Duodenal mucosa (tissue), 2 donors: Measurements from ENCODE around the gene FBH1.
"Not testable (repeated sequence)": the region's sequence is repeated elsewhere in the genome, so short reads cannot be mapped to it uniquely, and the experiment has no call there.

Experiments
- H3K27ac ChIP-seq: one replicate; pipeline ENCODE4 v1.7.0; 2013; ENCODE audit warnings: low read depth, low read length
- H3K27me3 ChIP-seq, 2 donors: one replicate each; pipeline ENCODE4 v1.7.0; 2013; ENCODE audit warnings: low read length in 2 of 2, control low read depth in 1 of 2; ENCODE audit not compliant: insufficient read depth in 2 of 2, control insufficient read depth in 1 of 2
- H3K36me3 ChIP-seq, 2 donors: one replicate each; pipeline ENCODE4 v1.7.0; 2013; ENCODE audit warnings: low read length in 2 of 2, control low read depth in 1 of 2; ENCODE audit not compliant: insufficient read depth in 2 of 2, control insufficient read depth in 1 of 2
- H3K4me1 ChIP-seq, 2 donors: one replicate each; pipeline ENCODE4 v1.7.0; 2013; ENCODE audit warnings: low read length in 2 of 2, control low read depth in 1 of 2; ENCODE audit not compliant: insufficient read depth in 2 of 2, control insufficient read depth in 1 of 2
- H3K4me3 ChIP-seq, 2 donors: one replicate each; pipeline ENCODE4 v1.7.0; 2013; ENCODE audit warnings: low read length in 2 of 2, low read depth in 1 of 2
- H3K9ac ChIP-seq, 2 donors: one replicate each; pipeline ENCODE4 v1.7.0; 2013; ENCODE audit warnings: low read length in 2 of 2, low read depth in 1 of 2
- H3K9me3 ChIP-seq, 2 donors: one replicate each; pipeline ENCODE4 v1.7.0; 2013; ENCODE audit warnings: low read length in 2 of 2, control low read depth in 1 of 2; ENCODE audit not compliant: control insufficient read depth in 1 of 2

The FBH1 gene

DNA sequence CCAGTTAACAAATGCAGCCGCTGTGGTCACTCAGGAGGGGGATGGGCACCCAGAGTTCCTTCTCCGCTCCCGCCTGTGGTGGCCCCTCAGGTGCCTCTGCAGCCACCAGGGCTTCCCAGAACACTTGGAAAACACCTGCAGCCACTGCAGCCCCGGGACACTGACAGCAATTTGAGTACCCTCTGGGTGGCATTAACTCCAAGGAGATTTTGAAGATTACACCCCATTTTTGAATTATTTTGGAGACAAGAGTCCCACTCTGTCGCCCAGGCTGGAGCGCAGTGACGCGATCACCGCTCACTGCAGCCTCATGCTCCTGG lies 55.1 kb downstream of the FBH1 start:
- peaks cover 23 to 30% of the 10 kb centered on the region in 2 donors for H3K4me1 ChIP-seq
- peak overlapping the region; percentile 44 to 53 for H3K4me3 ChIP-seq
- peak overlapping the region; percentile 35 to 38 for H3K9ac ChIP-seq

GRCh38 chr10:5945561-5946418 lies 55.7 kb downstream of the FBH1 start:
- H3K4me1 ChIP-seq, result peaks cover 27 to 35% of the 10 kb centered on the region in 2 donors
- H3K36me3 ChIP-seq, result no peaks in the 10 kb centered on the region
- no peaks in the 10 kb centered on the region for H3K9me3 ChIP-seq
- H3K4me3 ChIP-seq, result peak overlapping the region; percentile 44 to 53
- H3K9ac ChIP-seq, result peak overlapping the region; percentile 35 to 38
- H3K27ac ChIP-seq, result peak overlapping the region; percentile 83
- no peaks in the 10 kb centered on the region for H3K27me3 ChIP-seq

More for the DNA sequence above, 55.1 kb downstream of the FBH1 start:
- Histone ChIP-seq H3K36me3 (no peaks in the 10 kb centered on the region), H3K27me3 (no peaks in the 10 kb centered on the region), H3K9me3 (no peaks in the 10 kb centered on the region), H3K27ac (peak overlapping the region; percentile 83)

GRCh38 chr10:5946419-5946775 lies 56.4 kb downstream of the FBH1 start:
- not testable (repeated sequence) for H3K9ac ChIP-seq
- peaks cover 27 to 35% of the 10 kb centered on the region in 2 donors for H3K4me1 ChIP-seq

GRCh38 chr10:5946786-5947185 lies 56.7 kb downstream of the FBH1 start:
- H3K4me1 ChIP-seq, result peaks cover 27 to 33% of the 10 kb centered on the region in 2 donors
- no peaks in the 10 kb centered on the region for H3K27me3 ChIP-seq
- no peaks in the 10 kb centered on the region for H3K9me3 ChIP-seq
- peaks cover 0 to under 1% of the 10 kb centered on the region in 2 donors for H3K36me3 ChIP-seq
- no peak overlapping the region for H3K9ac ChIP-seq
- H3K4me3 ChIP-seq, result no peak overlapping the region
- no peak overlapping the region for H3K27ac ChIP-seq

More at GRCh38 chr10:5946419-5946775, 56.4 kb downstream of the FBH1 start:
- H3K4me3 ChIP-seq, H3K9me3 ChIP-seq, H3K36me3 ChIP-seq, H3K27me3 ChIP-seq: not testable (repeated sequence)
- peak overlapping the region; percentile 53 for H3K27ac ChIP-seq

DNA sequence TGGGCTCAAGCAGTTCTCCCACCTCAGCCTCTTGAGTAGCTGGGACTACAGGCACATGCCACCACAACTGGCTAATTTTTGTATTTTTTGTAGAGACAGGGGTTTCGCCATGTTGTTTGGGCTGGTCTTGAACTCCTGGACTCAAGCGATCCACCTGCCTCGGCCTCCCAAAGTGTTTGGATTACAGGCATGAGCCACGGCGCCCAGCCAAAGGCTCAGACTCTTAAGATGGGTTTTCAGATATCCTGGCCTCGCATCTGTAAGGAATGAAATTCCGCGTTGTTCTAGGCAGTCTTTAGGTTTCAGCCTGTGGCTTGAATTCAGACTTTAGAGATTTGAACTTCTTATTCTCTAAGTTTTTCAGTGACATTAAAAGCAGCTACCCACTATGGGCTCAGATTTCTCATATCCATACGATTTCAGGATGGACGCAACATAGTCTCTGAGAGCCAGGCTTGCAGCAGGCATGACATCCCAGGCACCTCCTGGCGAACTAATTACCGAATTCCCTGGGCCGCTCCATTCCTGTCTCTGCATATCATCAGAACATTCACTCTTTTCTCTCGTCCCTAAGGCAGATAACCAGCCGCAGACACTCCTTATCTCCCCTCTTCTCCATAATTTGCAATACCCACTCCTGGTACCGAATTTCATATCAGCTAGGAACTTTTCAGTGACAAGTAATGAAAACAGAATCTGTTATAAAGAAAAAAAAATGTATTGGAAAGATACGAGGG lies 57.6 kb downstream of the FBH1 start:
- peaks cover 27 to 30% of the 10 kb centered on the region in 2 donors for H3K4me1 ChIP-seq
- no peaks in the 10 kb centered on the region for H3K9me3 ChIP-seq
- H3K4me3 ChIP-seq, result no peak overlapping the region
- peaks cover 3 to 4% of the 10 kb centered on the region in 2 donors for H3K36me3 ChIP-seq
- H3K9ac ChIP-seq, result no peak overlapping the region
- no peaks in the 10 kb centered on the region for H3K27me3 ChIP-seq
- no peak overlapping the region for H3K27ac ChIP-seq

GRCh38 chr10:5948208-5948585 lies 58.2 kb downstream of the FBH1 start:
- Histone ChIP-seq H3K36me3 (peaks cover 6 to 9% of the 10 kb centered on the region in 2 donors), H3K27me3 (no peaks in the 10 kb centered on the region), H3K9me3 (no peaks in the 10 kb centered on the region), H3K27ac (no peak overlapping the region), H3K4me3 (no peak overlapping the region), H3K4me1 (peaks cover 27 to 30% of the 10 kb centered on the region in 2 donors), H3K9ac (no peak overlapping the region)

- H3K9me3 ChIP-seq, result no peaks in the 10 kb centered on the region
- H3K27me3 ChIP-seq, result no peaks in the 10 kb centered on the region
- no peak overlapping the region for H3K9ac ChIP-seq
- H3K4me1 ChIP-seq, result peaks cover 18 to 21% of the 10 kb centered on the region in 2 donors
- H3K4me3 ChIP-seq, result no peak overlapping the region
- H3K36me3 ChIP-seq, result peaks cover 10 to 13% of the 10 kb centered on the region in 2 donors
- no peak overlapping the region for H3K27ac ChIP-seq
Observed at GRCh38 chr10:5949009-5949759, 59.1 kb downstream of the FBH1 start.

DNA sequence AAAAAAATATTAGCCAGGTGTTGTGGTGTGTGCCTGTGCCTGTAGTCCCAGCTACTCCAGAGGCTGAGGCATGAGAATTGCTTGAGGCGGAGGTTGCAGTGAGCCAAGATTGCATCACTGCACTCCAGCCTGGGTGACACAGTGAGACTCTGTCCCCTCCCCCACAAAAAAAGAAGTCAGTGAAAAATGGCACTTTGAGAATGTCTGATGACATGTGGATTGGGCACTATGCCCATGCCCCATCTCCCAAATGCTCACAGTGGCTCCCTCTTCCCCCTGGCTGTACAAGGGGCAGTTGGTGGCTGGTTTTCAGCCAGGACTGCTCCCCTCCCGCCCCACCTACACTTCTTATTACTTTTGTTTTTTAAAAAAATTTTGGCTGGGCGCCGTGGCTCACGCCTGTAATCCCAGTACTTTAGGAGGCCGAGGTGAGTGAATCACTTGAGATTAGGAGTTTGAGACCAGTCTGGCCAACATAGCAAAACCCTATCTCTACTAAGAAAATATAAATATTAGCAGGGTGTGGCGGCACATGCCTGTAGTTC lies 61.2 kb downstream of the FBH1 start:
- peaks cover 10 to 23% of the 10 kb centered on the region in 2 donors for H3K36me3 ChIP-seq
- H3K27me3 ChIP-seq, result no peaks in the 10 kb centered on the region
- no peak overlapping the region for H3K4me3 ChIP-seq
- peaks cover 4 to 9% of the 10 kb centered on the region in 2 donors for H3K4me1 ChIP-seq
- no peak overlapping the region for H3K27ac ChIP-seq
- H3K9me3 ChIP-seq, result no peaks in the 10 kb centered on the region
- no peak overlapping the region for H3K9ac ChIP-seq

DNA sequence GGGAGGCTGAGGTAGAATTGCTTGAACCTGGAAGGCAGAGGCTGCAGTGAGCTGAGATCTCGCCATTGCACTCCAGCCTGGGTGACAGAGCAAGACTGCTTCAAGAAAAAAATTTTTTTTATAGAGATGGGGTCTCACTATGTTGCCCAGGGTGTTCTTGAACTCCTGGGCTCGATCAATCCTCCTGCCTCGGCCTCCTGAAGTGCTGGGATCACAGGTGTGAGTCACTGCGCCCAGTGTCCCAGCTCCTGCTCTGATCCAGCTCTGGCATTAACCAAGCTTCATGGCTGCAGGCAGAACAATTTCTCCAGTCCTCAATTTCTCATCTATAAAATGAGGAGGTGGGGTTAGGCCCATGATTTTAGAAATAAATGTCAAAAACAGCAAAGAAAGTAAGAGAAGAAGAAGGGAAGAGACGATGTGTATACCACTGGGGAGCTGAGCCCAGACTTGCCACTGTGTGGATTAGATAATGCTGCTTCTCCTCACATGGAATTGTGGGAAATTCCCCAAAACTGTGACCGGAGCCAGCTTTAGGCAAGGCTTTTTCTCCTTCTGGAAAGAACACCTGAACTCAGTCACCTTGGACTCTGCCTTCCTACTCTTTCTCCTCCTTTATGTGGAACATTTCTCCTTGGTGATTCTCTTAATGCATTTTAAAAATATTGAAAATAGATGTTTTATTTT lies 61.8 kb downstream of the FBH1 start:
- no peak overlapping the region for H3K4me3 ChIP-seq
- no peak overlapping the region for H3K27ac ChIP-seq
- peaks cover 4 to 9% of the 10 kb centered on the region in 2 donors for H3K4me1 ChIP-seq
- H3K9ac ChIP-seq, result no peak overlapping the region
- H3K27me3 ChIP-seq, result no peaks in the 10 kb centered on the region
- H3K36me3 ChIP-seq, result peaks cover 14 to 27% of the 10 kb centered on the region in 2 donors
- no peaks in the 10 kb centered on the region for H3K9me3 ChIP-seq
